OCI-LY1 (cell line): ENCODE data around the gene PDE6G.

Source experiments
- H2AFZ ChIP-seq: fragments of 200-600 bp; sonication (generic), shearing (Covaris generic); 2 replicates; pipeline ENCODE4 v1.6.0; 2014; ENCODE audit warnings: antibody characterized with exemption, mild to moderate bottlenecking, low read length
- H3F3A ChIP-seq: fragments of 200-600 bp; sonication (generic), shearing (Covaris generic); 2 replicates; pipeline ENCODE4 v1.6.0; 2014; ENCODE audit warnings: mild to moderate bottlenecking, antibody characterized with exemption, low read length, moderate library complexity; ENCODE audit not compliant: insufficient read depth
- H3K27ac ChIP-seq: fragments of 200-600 bp; sonication (generic); 2 replicates; pipeline ENCODE4 v1.5.1; 2014; ENCODE audit warnings: low read length, mixed run types, mild to moderate bottlenecking, low read depth; ENCODE audit not compliant: poor library complexity, severe bottlenecking
- H3K27me3 ChIP-seq: fragments of 200-600 bp; sonication (generic); 2 replicates; pipeline ENCODE4 v1.6.0; 2014; ENCODE audit warnings: antibody characterized with exemption, mild to moderate bottlenecking, low read length, moderate library complexity; ENCODE audit not compliant: insufficient read depth
- H3K36me3 ChIP-seq: fragments of 200-600 bp; sonication (generic); 2 replicates; pipeline ENCODE4 v1.6.1; 2014; ENCODE audit warnings: mild to moderate bottlenecking, antibody characterized with exemption, low read length, moderate library complexity, mixed read lengths; ENCODE audit not compliant: insufficient read depth
- H3K4me1 ChIP-seq: fragments of 200-600 bp; sonication (generic); 2 replicates; pipeline ENCODE4 v1.5.1; 2014; ENCODE audit warnings: mild to moderate bottlenecking, low read length, moderate library complexity; ENCODE audit not compliant: insufficient read depth, severe bottlenecking
- H3K4me2 ChIP-seq: fragments of 200-600 bp; sonication (generic), shearing (Covaris generic); 2 replicates; pipeline ENCODE4 v1.6.1; 2014; ENCODE audit warnings: low read length
- H3K4me3 ChIP-seq: fragments of 200-600 bp; sonication (generic); 2 replicates; pipeline ENCODE4 v1.5.1; 2014; ENCODE audit warnings: low read length, low read depth, mild to moderate bottlenecking, mixed read lengths; ENCODE audit not compliant: poor library complexity, severe bottlenecking
- H3K79me2 ChIP-seq: fragments of 200-600 bp; shearing (Covaris generic); 2 replicates; pipeline ENCODE4 v1.6.1; 2016; ENCODE audit warnings: mixed run types, low read length, mixed read lengths; ENCODE audit not compliant: insufficient read depth
- H3K9ac ChIP-seq: fragments of 200-600 bp; sonication (generic), shearing (Covaris generic); 2 replicates; pipeline ENCODE4 v1.6.1; 2014; ENCODE audit warnings: mild to moderate bottlenecking, low read length, mixed read lengths
- H3K9me2 ChIP-seq: fragments of 200-600 bp; sonication (generic), shearing (Covaris generic); 2 replicates; pipeline ENCODE4 v1.6.1; 2014; ENCODE audit warnings: low read depth, mild to moderate bottlenecking, low read length, mixed read lengths
- H3K9me3 ChIP-seq: fragments of 200-600 bp; shearing (Covaris generic); 2 replicates; pipeline ENCODE4 v1.6.1; 2014; ENCODE audit warnings: low read length, mixed read lengths
- H4K20me1 ChIP-seq: fragments of 200-600 bp; sonication (generic), shearing (Covaris generic); 2 replicates; pipeline ENCODE4 v1.6.0; 2016; ENCODE audit warnings: mild to moderate bottlenecking, low read length; ENCODE audit not compliant: insufficient read depth
- EZH2 ChIP-seq: fragments of 200-600 bp; sonication (generic), shearing (Covaris generic); IDR thresholded peaks from 2 replicates; pipeline ENCODE4 v1.8.0; 2017; ENCODE audit warnings: borderline replicate concordance, mixed run types, mild to moderate bottlenecking, antibody characterized with exemption, low read length, moderate library complexity, mixed read lengths
- TF ChIP-seq, protein P1 (sequence below): fragments of 200-600 bp; sonication (generic), shearing (Covaris generic); IDR thresholded peaks from 2 replicates; pipeline ENCODE4 v1.5.1; 2017; ENCODE audit warnings: mild to moderate bottlenecking, antibody characterized with exemption, low read length, moderate library complexity, mixed read lengths

Gene PDE6G

DNA sequence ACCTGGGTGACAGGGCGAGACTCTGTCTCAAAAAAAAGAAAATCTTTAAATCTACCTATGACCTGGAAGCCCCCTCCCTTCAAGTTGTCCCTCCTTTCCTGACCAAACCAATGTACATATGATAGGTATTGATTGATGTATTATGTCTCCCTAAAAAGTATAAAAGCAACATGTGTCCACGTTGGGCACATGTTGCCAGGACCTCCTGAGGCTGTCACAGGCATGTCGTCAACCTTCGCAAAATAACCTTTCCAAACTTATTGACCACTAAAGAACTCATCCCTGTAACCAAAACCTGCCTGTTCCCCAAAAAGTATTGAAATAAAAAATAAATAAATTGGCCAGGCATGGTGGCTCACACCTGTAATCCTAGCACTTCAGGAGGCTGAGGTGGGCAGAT lies 5.7 kb upstream of the PDE6G start:
- peaks cover 16% of the 10 kb centered on the region for H3K36me3 ChIP-seq
- H3K79me2 ChIP-seq = no peaks in the 10 kb centered on the region; the same call in 1 of the 2 replicates
- H3K9me2 ChIP-seq = no peaks in the 10 kb centered on the region
- H3K9me3 ChIP-seq = no peaks in the 10 kb centered on the region
- no peak for TF ChIP-seq EZH2
- TF ChIP-seq, protein P1, sequence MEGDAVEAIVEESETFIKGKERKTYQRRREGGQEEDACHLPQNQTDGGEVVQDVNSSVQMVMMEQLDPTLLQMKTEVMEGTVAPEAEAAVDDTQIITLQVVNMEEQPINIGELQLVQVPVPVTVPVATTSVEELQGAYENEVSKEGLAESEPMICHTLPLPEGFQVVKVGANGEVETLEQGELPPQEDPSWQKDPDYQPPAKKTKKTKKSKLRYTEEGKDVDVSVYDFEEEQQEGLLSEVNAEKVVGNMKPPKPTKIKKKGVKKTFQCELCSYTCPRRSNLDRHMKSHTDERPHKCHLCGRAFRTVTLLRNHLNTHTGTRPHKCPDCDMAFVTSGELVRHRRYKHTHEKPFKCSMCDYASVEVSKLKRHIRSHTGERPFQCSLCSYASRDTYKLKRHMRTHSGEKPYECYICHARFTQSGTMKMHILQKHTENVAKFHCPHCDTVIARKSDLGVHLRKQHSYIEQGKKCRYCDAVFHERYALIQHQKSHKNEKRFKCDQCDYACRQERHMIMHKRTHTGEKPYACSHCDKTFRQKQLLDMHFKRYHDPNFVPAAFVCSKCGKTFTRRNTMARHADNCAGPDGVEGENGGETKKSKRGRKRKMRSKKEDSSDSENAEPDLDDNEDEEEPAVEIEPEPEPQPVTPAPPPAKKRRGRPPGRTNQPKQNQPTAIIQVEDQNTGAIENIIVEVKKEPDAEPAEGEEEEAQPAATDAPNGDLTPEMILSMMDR = no peak
- H3K27me3 ChIP-seq = no peaks in the 10 kb centered on the region
- no peak overlapping the region for H3K27ac ChIP-seq
- no peak overlapping the region for H2AFZ ChIP-seq
- no peak overlapping the region for H3K9ac ChIP-seq
- H3F3A ChIP-seq = no peaks in the 10 kb centered on the region
- no peaks in the 10 kb centered on the region for H4K20me1 ChIP-seq
- H3K4me3 ChIP-seq = no peak overlapping the region
- H3K4me1 ChIP-seq = peaks cover 11% of the 10 kb centered on the region
- H3K4me2 ChIP-seq = no peak overlapping the region

DNA sequence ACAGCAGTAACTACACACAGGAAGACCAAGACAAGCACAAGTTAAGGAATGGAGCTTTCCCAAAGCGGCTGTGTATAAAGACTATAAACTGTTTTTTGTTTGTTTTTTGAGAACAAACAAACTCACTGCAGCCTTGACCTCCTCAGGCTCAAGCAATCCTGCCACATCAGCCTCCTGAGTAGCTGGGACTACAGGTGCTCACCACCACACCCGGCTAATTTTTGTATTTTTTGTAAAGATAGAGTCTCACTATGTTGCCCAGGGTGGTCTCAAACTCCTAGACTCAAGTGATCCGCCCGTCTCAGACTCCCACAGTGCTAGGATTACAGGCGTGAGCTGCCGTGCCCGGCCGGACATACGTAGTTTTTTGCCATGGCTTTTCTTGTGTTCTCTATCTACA lies 4.1 kb upstream of the PDE6G start:
- no peak overlapping the region for H3K4me3 ChIP-seq
- H2AFZ ChIP-seq = no peak overlapping the region
- no peak for TF ChIP-seq EZH2
- TF ChIP-seq, protein P1 = no peak
- no peaks in the 10 kb centered on the region for H3K27me3 ChIP-seq
- H3K4me1 ChIP-seq = peaks cover 6% of the 10 kb centered on the region
- peaks cover 16% of the 10 kb centered on the region for H3K36me3 ChIP-seq
- no peak overlapping the region for H3K27ac ChIP-seq
- no peaks in the 10 kb centered on the region for H3K79me2 ChIP-seq
- H3K9me3 ChIP-seq = no peaks in the 10 kb centered on the region
- H3K9ac ChIP-seq = no peak overlapping the region
- no peaks in the 10 kb centered on the region for H3K9me2 ChIP-seq
- no peak overlapping the region for H3K4me2 ChIP-seq
- no peaks in the 10 kb centered on the region for H3F3A ChIP-seq
- no peaks in the 10 kb centered on the region for H4K20me1 ChIP-seq

DNA sequence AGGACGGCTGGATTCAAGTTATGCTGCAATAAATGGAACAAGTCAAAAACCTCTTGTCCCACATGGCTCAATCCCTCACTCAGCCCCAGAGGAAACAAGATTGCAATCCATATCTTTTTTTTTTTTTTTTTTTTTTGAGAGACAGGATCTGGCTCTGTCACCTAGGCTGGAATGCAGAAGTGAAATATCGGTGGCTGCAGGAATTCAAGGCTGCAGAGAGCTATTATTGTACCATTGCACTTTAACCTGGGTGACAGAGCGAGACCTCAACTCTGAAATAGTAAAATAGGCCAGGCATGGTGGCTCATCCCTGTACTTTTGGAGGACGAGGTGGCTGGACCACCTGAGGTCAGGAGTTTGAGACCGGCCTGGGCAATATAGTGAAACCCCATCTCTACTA lies 2.7 kb upstream of the PDE6G start:
- H3K4me2 ChIP-seq = no peak overlapping the region
- no peak for TF ChIP-seq EZH2
- TF ChIP-seq, protein P1 = no peak

More for the DNA sequence above, 2.7 kb upstream of the PDE6G start:
- Histone ChIP-seq H3K9me3 (no peaks in the 10 kb centered on the region), H3K4me1 (no peaks in the 10 kb centered on the region), H4K20me1 (no peaks in the 10 kb centered on the region), H3K36me3 (peaks cover 3% of the 10 kb centered on the region; the same call in 1 of the 2 replicates), H3K9ac (no peak overlapping the region), H3K4me3 (no peak overlapping the region), H3K27ac (no peak overlapping the region), H3K27me3 (peaks cover 5% of the 10 kb centered on the region), H3K79me2 (no peaks in the 10 kb centered on the region), H3F3A (no peaks in the 10 kb centered on the region), H3K9me2 (no peaks in the 10 kb centered on the region), H2AFZ (no peak overlapping the region)
